Keratinocyte (primary cell): ENCODE measurements around the gene DOCK1. TPM values are rescaled to one million over a fixed set of nuclear protein-coding genes. Genes with fewer than 3 reads are reported as not detected.

Experiments used
- DNase-seq: peaks from one replicate; pipeline ENCODE4 v3.0.0-alpha.2; 2011; ENCODE audit warnings: low read depth, missing footprints, low spot score
- FAIRE-seq: peaks from 2 replicates; lab custom pipeline; 2011; peaks lifted over from hg19 to GRCh38; lab: Jason Lieb, UNC
- H2AFZ ChIP-seq: 2 replicates; pipeline ENCODE4 v1.6.0; 2012; ENCODE audit warnings: low read length, control low read depth, inconsistent platforms; ENCODE audit not compliant: control insufficient read depth
- H3K27ac ChIP-seq: 2 replicates; pipeline ENCODE4 v1.5.1; 2011; ENCODE audit warnings: low read length; ENCODE audit not compliant: control insufficient read depth, insufficient read depth
- H3K27me3 ChIP-seq: 3 replicates; pipeline ENCODE4 v1.6.0; 2011; ENCODE audit warnings: low read length; ENCODE audit not compliant: control insufficient read depth, insufficient read depth; ENCODE audit errors: extremely low read depth
- H3K36me3 ChIP-seq, 2 experiments: 2 replicates in 1 of 2; 3 replicates in 1 of 2; pipeline ENCODE4 v1.5.1; 2011; ENCODE audit warnings: low read length in 2 of 2, mild to moderate bottlenecking in 1 of 2; ENCODE audit not compliant: control insufficient read depth in 2 of 2, insufficient read depth in 2 of 2; ENCODE audit errors: extremely low read depth in 1 of 2
- H3K4me1 ChIP-seq: 3 replicates; pipeline ENCODE4 v1.5.1; 2011; ENCODE audit warnings: low read length; ENCODE audit not compliant: control insufficient read depth, insufficient read depth; ENCODE audit errors: extremely low read depth
- H3K4me2 ChIP-seq: 3 replicates; pipeline ENCODE4 v1.6.0; 2011; ENCODE audit warnings: low read depth, low read length; ENCODE audit not compliant: control insufficient read depth, insufficient read depth; ENCODE audit errors: extremely low read depth
- H3K4me3 ChIP-seq, 3 experiments: fragments of 200-600 bp in 1 of 3; sonication (generic) in 1 of 3; 2 replicates in 2 of 3; 3 replicates in 1 of 3; pipeline ENCODE4 v1.5.1; 2011 to 2016; ENCODE audit warnings: low read length in 3 of 3, mild to moderate bottlenecking in 3 of 3, control low read depth in 2 of 3, inconsistent platforms in 1 of 3, low read depth in 1 of 3, mixed read lengths in 1 of 3, mixed run types in 1 of 3, moderate library complexity in 1 of 3; ENCODE audit not compliant: control insufficient read depth in 2 of 3, insufficient read depth in 2 of 3; ENCODE audit errors: extremely low read depth in 1 of 3
- H3K79me2 ChIP-seq: 2 replicates; pipeline ENCODE4 v1.6.0; 2012; ENCODE audit warnings: low read length; ENCODE audit not compliant: control insufficient read depth, insufficient read depth
- H3K9ac ChIP-seq: 3 replicates; pipeline ENCODE4 v1.6.0; 2011; ENCODE audit warnings: low read length; ENCODE audit not compliant: control insufficient read depth, insufficient read depth; ENCODE audit errors: extremely low read depth
- H3K9me1 ChIP-seq: 3 replicates; pipeline ENCODE4 v1.6.0; 2011; ENCODE audit warnings: low read length; ENCODE audit not compliant: control insufficient read depth, insufficient read depth; ENCODE audit errors: extremely low read depth
- H3K9me3 ChIP-seq: 2 replicates; pipeline ENCODE4 v1.5.1; 2012; ENCODE audit warnings: low read depth, low read length; ENCODE audit not compliant: control insufficient read depth
- H4K20me1 ChIP-seq: 3 replicates; pipeline ENCODE4 v1.6.0; 2011; ENCODE audit warnings: low read length; ENCODE audit not compliant: control insufficient read depth, insufficient read depth; ENCODE audit errors: extremely low read depth
- CTCF ChIP-seq, 3 experiments: IDR thresholded peaks in 1 of 3; conservative IDR thresholded peaks in 1 of 3; optimal IDR thresholded peaks in 1 of 3; 2 replicates in 2 of 3; 3 replicates in 1 of 3; pipeline versions ENCODE3 to v1.5.1; 2011; ENCODE audit warnings: low read length in 3 of 3, mild to moderate bottlenecking in 3 of 3, moderate library complexity in 2 of 3, control low read depth in 1 of 3, inconsistent platforms in 1 of 3; ENCODE audit not compliant: insufficient read depth in 2 of 3; ENCODE audit errors: extremely low read depth in 1 of 3
- EZH2 ChIP-seq: IDR thresholded peaks from one replicate; pipeline ENCODE4 v1.6.1; 2012; ENCODE audit warnings: inconsistent platforms, mild to moderate bottlenecking, low read length, moderate library complexity
- dilution Hi-C: fragments of 300-500 bp; cut with MboI; formaldehyde crosslinking; loops from one replicate; pipeline ENCODE4 v1.7.0; 2020; ENCODE audit warnings: low sequenced_read_pairs; ENCODE audit not compliant: extremely low pct_ligation_motif_present
- polyA plus RNA-seq, 5 experiments: library from polyadenylated mRNA; depleted of rRNA in 3 of 5; stranded (reverse) in 3 of 5; stranded (forward) in 1 of 5; unstranded in 1 of 5; fragments of >200 nt; gene quantifications; 1 replicate in 1 of 5; 2 replicates in 3 of 5; 3 replicates in 1 of 5; pipeline versions ENCODE4 v1.2.1 to v1.2.3, GENCODE V29; 2011 to 2012; ENCODE audit warnings: missing spikeins in 2 of 5, low read depth in 1 of 5, low replicate concordance in 1 of 5

DOCK1 gene
- polyA plus RNA-seq, 1 donor (not counting 4 experiments of a cell fraction or from before 2014, with no cell fraction given): 15.7 TPM

DNA sequence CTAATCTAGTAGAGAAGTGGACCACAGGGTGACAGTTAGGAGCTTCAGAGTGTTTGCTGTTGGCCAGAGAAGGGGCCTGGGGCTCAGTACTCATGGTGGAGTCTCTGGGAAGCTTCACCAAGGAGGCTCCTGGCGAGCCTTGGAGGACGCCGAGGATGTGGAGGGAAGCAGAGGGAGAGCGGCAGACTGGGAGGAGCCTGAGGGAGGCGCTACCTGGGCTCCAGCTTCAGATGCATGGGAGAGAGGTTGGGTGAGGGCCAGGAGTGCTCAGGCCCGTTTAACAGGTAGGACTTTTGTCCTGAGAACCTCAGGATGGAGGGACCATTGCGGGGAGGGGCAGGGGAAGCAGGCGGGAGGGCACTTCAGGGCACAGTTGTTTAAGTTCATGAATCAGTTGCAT is 24.2 kb downstream of the DOCK1 start:
- peaks cover 3% of the 10 kb centered on the region for H4K20me1 ChIP-seq
- peaks cover 27% of the 10 kb centered on the region for H3K4me1 ChIP-seq
- H3K27me3 ChIP-seq: no peaks in the 10 kb centered on the region
- dilution Hi-C loops: no loop called here
- FAIRE-seq (no peak), DNase-seq (no peak)
- H3K36me3 ChIP-seq: peaks cover 12 to 18% of the 10 kb centered on the region in 2 experiments
- no peak overlapping the region for H3K27ac ChIP-seq
- H3K4me3 ChIP-seq: no peak overlapping the region
- TF ChIP-seq CTCF (optimal IDR thresholded peaks at IDR 0.05 in 1 of 3, IDR thresholded peaks at IDR 0.05 in 1 of 3, conservative IDR thresholded peaks at IDR 0.05 in 1 of 3; ENCODE audit: extremely low read depth in 1 of 3, insufficient read depth in 2 of 3, low read length in 3 of 3) (no peak), EZH2 (no peak)
- H3K4me2 ChIP-seq: no peak overlapping the region
- peaks cover 79% of the 10 kb centered on the region for H3K79me2 ChIP-seq
- H3K9ac ChIP-seq: no peak overlapping the region
- peaks cover 9% of the 10 kb centered on the region for H3K9me1 ChIP-seq
- H2AFZ ChIP-seq: no peak overlapping the region
- no peaks in the 10 kb centered on the region for H3K9me3 ChIP-seq

DNA sequence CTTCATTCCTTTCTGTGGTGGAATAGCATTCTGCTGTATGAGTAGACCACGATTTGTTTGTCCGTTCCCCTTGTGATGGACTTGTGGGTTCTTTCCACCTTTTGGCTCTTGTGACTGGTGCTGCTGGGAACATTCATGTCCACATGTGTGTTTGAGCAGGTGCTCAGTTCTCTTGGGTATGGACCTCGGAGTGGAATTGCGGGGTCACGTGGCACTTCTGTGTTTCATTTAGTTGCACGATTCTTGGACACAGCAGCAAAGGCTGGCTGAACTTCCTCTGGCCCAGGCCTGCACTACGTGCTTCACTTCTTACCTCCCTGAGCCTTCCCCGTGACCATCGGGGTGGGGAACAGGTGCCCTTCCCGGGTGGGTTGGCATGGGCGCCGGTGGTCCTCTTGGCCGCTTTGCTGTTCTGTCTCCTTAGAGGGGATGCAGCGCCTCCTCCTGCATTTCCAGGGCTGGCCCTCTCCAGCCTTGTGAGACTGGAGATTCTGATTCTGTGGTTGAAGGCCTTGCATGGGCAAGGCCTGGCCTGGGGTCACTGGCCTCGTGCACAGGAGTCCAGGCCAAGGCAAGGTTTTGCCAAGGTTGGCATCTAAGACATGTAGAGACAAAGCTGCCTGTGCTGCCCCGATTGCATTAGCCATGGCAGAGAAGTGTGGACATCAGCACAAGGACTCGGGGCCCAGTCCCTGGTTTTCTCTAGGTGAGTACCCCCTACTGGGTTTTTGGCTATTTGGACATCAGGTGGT is 25.1 kb downstream of the DOCK1 start:
- dilution Hi-C loops: no loop called here
- Histone ChIP-seq H3K79me2 (peaks cover 82% of the 10 kb centered on the region), H3K4me2 (peak overlapping the region; percentile 81), H4K20me1 (peaks cover 3% of the 10 kb centered on the region), H2AFZ (no peak overlapping the region), H3K9me3 (no peaks in the 10 kb centered on the region), H3K27me3 (no peaks in the 10 kb centered on the region), H3K4me1 (peaks cover 23% of the 10 kb centered on the region), H3K9me1 (peaks cover 7% of the 10 kb centered on the region), H3K4me3 (no peak overlapping the region), H3K27ac (no peak overlapping the region), H3K9ac (no peak overlapping the region), H3K36me3 (peaks cover 12 to 18% of the 10 kb centered on the region in 2 experiments)
- DNase-seq (no peak), FAIRE-seq (no peak)
- no peak for TF ChIP-seq CTCF (optimal IDR thresholded peaks at IDR 0.05 in 1 of 3, IDR thresholded peaks at IDR 0.05 in 1 of 3, conservative IDR thresholded peaks at IDR 0.05 in 1 of 3; ENCODE audit: extremely low read depth in 1 of 3, insufficient read depth in 2 of 3, low read length in 3 of 3)
- TF ChIP-seq EZH2: no peak
